Epithelial cell of proximal tubule (primary cell): Measurements from ENCODE around the gene CCDC188. TPM values are rescaled to one million over a fixed set of nuclear protein-coding genes. Genes with fewer than 3 reads are reported as not detected.
A peak's percentile ranks its signal among the peaks of the same experiment; 100 is the strongest.

ENCODE experiments used
- DNase-seq: peaks from one replicate; pipeline ENCODE4 v3.0.0-alpha.2; 2011; ENCODE audit warnings: low read depth
- H3K4me3 ChIP-seq: 2 replicates; pipeline ENCODE4 v1.5.1; 2011; ENCODE audit warnings: low read depth, mild to moderate bottlenecking, low read length
- total RNA-seq: library from RNA; depleted of rRNA; stranded (reverse); fragments of >200 nt; gene quantifications from 2 replicates; pipeline ENCODE4 v1.2.3, GENCODE V29; 2015
- TF ChIP-seq, protein P1 (sequence below): conservative IDR thresholded peaks from 2 replicates; pipeline ENCODE4 v1.5.1; 2012; ENCODE audit warnings: low read depth, mild to moderate bottlenecking, low read length

Gene CCDC188
- total RNA-seq, 1 donor from 2014 or later: not detected

DNA sequence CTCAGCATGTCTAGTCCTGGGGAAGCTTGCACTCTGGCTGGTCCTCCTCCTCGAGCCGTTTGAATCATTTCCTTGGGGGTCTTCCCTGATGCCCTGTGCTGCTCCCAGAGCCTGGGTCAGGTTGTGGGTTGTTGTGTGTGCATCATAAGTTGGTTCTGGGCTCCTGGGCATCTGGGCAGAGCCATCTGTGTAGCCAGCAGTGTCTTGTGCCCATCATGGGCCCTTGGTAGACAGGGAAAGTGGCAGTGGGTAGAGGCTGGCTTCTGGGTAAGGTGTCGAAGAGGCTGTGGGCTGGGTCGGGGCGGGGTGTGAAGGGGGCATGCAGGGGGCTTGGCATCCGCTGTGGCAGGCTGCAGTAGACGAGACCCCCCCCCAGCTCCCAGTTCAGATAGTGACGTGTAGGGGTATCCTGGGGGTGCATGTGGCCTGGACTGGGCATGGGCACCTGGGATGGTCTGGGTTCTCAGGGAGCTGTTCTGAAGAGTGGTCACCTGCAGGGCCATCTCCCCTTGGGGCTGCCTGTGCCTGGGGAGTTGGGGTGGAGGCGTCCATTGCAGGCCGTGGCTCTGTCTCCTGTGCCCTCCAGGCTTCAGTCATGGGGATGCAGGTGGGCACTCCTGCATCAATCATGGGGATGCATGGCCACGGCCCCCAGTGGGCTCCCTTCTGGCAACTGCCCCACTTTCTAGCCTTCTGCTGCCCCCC lies 26.6 kb downstream of the CCDC188 start:
- H3K4me3 ChIP-seq: no peak overlapping the region
- TF ChIP-seq, protein P1, sequence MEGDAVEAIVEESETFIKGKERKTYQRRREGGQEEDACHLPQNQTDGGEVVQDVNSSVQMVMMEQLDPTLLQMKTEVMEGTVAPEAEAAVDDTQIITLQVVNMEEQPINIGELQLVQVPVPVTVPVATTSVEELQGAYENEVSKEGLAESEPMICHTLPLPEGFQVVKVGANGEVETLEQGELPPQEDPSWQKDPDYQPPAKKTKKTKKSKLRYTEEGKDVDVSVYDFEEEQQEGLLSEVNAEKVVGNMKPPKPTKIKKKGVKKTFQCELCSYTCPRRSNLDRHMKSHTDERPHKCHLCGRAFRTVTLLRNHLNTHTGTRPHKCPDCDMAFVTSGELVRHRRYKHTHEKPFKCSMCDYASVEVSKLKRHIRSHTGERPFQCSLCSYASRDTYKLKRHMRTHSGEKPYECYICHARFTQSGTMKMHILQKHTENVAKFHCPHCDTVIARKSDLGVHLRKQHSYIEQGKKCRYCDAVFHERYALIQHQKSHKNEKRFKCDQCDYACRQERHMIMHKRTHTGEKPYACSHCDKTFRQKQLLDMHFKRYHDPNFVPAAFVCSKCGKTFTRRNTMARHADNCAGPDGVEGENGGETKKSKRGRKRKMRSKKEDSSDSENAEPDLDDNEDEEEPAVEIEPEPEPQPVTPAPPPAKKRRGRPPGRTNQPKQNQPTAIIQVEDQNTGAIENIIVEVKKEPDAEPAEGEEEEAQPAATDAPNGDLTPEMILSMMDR: no peak
- DNase-seq: no peak

DNA sequence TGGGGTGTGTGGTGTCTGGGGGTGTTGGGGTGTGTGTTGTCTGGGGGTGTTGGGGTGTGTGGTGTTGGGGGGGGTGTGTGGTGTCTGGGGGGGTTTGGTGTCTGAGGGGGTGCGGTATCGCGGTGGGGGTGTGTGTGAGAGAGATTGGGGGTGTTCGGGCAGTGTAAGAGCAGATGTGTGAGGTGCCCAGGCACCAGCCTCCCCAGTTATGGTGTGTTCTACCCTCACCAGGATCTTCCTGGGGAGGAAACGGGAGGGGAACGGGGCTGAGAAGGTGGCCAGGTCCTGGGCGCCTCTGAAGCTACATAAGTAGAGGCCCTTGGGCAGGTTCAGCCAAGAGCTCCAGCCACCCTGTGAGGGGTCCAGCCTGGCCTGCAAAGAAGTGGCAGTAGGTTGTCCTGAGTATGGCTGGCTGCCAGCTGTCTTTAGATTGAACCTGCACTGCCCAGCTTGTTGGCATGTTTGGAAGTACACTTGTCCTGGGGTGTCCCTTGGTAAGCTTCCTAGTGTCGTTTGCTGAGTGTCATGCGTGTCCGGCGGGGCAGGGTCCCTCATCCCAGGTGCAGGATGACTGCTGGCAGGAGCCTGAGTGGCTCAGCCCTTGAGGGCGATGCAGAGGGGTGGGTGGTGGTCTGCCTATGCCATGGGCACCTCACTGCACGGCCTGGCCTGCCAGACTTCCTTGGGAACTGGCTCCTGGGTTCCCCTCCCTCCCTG lies 27.3 kb downstream of the CCDC188 start:
- TF ChIP-seq, protein P1: no peak
- no peak for DNase-seq
- H3K4me3 ChIP-seq: no peak overlapping the region

DNA sequence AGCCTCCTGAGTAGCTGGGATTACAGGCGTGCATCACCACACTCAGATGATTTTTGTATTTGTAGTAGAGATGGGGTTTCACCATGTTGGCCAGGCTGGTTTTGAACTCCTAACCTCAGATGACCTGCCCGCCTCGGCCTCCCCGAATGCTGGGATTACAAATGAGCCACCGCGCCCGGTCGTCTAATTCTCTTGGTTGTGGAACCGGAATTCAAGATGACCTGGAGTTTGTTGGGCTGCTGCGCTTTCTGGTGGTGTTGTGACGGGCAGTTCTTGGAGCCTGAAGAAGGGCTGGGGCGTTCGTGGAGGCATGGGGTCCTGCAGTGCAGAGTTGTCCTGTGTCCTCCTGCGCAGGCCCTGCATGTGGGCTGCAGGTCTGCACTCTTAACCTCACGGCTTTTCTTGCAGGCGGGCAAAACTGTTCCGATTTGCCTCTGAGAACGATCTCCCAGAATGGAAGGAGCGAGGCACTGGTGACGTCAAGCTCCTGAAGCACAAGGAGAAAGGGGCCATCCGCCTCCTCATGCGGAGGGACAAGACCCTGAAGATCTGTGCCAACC lies 28.9 kb downstream of the CCDC188 start:
- H3K4me3 ChIP-seq: no peak overlapping the region
- no peak for DNase-seq
- TF ChIP-seq, protein P1: no peak

DNA sequence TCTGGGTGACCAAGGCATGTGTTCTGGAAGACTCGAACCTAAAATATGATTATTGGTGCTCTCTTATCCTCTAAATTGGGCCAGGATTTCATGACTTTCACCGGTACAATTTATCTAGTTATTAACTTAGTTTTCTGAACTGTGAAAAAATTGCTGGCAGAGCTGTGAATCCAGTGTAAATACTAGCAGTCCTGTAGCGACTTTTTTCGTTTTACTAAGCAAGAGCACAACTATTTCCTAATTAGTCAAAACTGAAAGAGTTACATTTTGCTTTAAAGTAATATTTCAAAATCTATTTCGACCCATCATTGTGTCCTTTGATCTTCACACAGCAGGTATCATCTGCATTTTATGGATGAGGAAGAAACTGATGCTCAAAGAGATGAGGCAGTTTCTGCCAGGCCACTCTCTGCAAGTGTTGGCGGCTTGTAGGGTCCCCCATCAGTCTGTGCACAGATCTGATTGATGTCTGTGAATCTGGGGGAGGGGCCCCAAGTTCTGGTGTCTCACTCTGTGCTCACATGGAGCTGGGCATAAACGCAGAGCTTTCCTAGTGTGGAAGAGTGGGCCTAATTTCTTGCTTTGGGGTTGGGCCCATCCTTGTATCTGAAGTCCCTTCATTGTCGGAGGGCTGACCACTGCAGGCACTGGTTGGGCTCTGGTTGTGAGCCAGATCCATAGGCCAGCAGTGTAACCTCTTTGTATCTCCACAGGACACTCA lies 32.4 kb downstream of the CCDC188 start:
- peak overlapping the region; percentile 95 for H3K4me3 ChIP-seq
- TF ChIP-seq, protein P1: no peak
- no peak for DNase-seq

DNA sequence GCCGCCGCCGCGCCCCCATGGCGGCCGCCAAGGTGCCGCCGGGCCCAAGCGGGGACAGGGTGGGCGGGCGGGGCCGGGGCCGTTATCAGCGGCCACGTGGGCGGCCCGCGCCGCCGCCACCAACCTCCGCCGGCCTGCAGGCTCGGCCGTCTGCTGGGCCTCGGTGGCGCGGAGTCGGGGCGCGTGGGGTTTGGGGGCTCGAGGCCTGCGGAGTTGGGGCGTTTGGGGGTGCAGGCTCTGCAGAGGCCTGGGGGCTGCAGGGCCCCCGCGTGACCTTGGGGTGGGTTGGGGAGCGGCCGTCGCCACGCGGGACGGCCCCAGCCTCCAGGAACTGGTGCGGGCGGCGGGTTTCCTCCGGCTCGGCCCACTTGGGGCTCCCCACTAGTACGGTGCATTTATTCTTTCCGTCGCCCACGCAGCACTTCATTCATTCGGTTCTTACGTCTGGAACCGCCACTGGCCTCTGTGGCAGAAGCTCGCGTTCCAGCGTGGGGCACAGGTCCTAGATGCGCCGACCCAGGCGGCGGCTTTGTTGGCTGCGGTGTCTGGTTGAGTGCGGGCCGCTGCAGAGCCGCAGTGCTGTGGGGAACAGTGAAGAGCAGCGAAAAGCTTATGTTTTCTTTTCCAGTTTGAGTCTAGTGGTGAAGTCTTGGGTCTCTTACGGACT lies 33.1 kb downstream of the CCDC188 start:
- DNase-seq: no peak
- H3K4me3 ChIP-seq: peak overlapping the region; percentile 95
- TF ChIP-seq, protein P1: no peak

DNA sequence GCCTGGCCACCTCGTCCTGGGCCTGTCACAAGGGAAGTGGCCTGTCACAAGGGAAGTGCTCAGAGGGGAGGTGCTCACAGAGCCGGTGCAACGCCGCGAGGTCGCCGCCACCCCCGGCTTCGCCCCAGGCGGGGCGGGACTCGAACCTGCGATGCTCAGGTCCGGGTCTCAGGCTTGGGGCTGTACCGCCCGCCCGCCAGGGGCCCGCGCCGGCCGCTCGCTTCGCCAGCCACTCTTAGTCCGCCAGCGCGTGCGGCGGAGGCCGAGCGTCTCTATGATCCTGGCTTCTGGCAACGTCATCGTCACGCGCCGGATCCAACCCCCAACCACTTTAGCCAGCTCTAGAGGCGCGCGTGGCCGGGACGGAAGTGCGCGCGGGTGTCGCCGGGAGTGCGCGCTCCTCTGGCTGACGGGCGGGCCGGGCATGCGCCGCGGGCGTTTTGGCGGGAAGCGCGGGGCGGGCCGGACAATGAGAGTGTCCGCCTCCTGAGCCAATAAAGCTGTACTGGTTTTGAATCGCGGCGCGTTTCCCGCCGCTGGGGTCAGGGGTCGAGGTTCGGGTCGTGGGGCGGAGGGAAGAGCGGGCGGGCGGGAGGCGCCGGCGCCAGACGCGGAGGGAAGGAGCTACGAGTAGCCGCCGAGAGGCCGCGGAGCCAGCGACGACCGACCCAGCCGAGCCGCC lies 33.8 kb downstream of the CCDC188 start, which contains the start of gene TRMT2A:
Gene TRMT2A, minus strand, starts transcription at position 276 of the 682 bp plus-strand sequence. CDS start 320 bp downstream, outside the sequence.
- DNase-seq: peak; percentile 60
- H3K4me3 ChIP-seq: peak within 1 kb of the TSS; percentile 95
- TF ChIP-seq, protein P1: peak; percentile 5
